Activated CD8-positive, alpha-beta memory T cell treated with anti-CD3 and anti-CD28 coated beads, Interleukin-2, amount 50 U/mL, for 24 hours (primary cell): Measurements from ENCODE around the gene RERE.

Source experiments
- DNase-seq: peaks from one replicate; pipeline ENCODE4 v3.0.0-alpha.2; 2020; ENCODE audit errors: extremely low read depth

The RERE gene

DNA sequence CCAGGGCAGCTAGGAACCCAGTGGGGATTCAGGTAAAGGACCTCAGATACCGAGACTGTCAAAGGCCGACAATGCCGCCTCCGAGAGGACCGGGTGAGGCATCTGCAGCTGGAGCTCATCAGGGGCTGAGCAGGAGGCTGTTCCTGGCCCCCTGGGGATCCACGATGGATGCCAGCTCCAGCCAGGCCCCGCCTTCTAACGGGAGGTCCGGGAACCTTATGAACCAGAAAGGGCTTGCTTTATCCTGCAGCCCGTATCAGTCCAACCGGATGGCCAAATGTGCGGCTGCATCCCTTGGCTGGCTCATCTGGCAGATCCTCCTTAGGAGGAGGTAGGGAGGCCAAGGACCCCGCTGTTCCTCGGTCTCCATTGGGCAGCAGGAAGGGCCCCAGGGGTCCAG is 467.5 kb downstream of the RERE start:
- no peak for DNase-seq

DNA sequence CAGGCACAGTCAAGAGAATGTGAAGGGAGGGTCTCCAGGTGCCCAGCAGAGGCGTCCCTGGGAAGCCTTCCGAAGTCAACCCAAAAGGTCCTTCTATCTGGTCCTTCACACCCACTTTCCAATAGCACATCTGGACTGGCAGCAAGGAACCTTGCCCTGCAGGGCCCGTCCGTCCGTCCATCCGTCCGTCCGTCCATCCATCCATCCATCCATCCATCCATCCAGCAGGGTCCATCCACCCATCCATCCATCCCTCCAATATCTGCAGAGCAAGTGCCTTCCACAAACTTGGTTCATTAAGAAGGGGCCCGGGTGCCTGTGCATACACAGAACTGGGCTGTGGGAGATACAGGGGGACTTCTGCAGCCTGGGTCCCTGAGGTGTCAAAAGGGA is 468.0 kb downstream of the RERE start:
- DNase-seq = no peak

DNA sequence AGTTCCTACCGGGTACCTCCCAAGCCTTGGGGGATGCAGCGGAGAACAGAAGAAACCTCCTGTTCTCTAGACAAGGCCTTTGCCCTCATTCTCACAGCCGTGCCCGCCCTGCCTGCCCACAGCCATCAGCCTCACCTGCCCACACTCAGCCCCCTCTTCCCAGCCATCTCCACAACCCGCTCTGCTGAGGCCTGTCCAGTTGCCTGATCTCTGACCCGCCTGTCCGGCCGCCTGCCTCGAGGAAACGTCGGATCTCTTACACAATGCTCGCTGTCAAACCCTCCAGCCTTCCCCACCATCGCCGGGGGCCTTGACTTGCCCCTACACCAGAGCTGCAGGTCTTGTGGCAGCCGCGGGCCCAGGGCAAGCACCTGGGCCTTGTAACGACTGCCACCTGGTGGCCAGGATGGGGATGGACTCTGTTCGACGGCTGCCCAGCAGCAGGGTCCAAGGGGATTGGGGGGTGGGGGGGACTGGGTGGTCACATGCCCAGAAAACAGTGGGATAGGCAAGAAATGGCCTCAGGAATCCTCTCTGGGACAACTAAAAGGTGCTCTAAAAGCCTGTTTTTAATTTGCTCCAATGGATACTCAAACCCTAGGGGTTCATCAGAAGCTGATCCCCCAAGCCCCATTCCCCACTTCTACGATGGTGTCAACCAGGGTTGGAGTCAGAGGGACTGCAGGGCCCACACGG is 468.5 kb downstream of the RERE start:
- peak; percentile 13 for DNase-seq

DNA sequence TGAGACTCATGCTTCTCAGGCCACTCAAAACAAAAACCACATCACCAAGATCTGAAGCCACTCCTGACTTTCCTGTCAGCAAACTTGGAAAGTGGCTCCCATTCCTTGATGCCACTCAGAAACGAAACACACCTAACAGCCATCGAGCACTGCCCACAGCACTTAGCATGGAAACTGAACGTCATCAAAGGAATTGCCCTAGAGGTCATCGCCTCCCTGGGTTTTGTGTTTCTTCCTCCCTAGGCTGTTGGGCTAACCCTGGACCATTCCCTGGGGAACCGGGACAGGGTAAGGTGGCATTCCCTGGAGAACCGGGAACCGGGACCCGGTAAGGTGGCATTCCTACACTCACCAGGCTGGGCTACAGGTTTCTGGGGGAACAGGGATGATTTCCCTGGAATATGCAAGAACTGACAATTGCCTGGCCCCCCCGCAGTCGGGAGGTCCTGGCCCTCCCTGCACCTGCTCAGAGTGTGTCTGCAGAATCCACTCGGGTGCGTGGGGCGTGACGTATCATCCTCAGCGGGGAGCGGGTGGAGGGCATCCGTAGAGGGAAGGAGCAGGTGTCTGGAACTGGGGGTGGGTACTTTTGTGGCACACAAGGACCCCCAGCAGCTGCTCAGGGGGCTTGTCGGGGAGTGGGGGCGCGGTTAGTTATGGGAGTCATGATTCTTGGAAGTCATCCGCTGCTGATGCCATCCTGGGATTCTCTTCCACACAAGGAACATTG is 469.2 kb downstream of the RERE start:
- no peak for DNase-seq

DNA sequence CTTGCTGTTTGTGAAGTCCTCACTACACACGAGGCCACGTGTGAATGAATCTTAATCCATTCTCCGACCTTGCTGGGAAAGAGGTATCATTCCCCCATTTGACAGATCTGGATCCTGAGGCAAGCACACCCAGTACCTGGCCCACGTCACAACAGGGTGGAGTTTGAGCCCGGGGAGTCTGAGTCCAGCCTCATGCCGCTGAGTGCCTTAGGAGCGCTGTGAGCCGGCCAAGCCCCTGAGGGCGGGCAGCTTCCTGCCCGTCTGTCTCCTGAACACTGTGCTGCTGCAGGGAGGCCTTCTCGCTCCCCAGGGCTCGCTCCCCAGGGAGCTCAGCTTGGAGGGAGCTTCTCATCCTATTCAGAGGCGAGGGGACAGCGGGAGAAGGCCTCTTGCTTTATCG is 469.8 kb downstream of the RERE start:
- DNase-seq = no peak

DNA sequence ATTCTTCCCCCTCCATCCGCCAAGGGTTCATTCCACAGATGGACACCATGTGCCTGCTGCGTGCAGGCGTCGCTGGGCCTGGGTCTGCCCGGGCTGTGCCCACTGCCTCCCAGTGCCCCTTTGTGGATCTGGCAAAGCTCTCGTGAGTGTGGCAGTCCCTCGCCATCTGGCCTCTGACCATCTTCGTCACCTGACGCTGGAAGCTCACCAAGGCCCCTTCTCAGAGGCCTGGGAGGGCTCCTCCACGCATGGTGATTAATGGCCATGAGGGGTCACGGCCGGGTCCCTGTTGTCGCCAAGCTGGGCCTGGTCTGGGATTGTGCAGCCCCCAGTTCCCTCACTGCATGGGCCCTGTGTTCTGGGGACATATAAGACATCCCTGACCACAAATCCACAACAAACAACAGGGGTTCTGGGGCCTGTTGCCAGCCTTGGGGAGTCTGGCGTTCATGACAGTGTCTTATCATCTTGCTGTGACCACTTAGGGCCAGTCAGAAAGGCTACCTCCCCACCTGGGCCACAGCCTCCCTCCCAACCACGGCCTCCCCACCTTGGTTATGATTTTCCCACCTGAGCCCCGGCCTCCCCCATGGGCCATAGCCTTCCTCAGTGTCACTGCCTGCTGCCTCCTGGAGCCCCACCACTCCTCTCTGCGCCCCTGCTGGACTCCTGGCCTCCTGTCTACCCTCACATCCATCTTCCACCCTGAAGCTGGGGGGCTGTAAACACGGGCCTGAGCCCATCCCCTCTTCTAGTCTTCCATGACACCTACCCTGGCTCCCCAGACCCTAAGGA is 471.6 kb downstream of the RERE start:
- no peak for DNase-seq

DNA sequence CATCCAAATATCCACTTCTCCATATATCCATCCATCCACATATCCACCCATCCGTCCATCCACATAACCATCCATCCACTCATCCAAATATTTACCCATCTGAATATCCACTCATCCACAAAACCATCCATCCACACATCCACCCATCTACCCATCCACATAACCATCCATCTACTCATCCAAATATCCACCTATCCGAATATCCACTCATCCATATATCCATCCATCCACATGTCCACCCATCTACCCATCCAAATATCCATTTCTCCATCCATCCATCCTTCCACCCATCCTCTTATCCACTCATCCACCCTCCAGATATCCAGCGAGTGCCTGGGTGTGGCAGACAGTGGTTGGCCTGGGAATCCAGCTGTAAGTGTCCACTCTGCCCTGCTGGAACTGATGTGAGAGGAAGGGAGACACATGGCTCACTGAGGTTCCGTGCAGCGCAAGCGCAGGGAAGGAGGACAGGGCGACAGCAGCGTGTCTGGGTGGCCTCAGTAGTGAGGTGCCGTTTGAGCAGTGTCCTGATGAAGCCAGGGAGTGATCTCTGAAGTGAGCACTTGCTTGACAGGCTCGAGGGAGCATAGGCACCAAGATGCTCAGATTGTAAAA is 472.4 kb downstream of the RERE start:
- DNase-seq = no peak

DNA sequence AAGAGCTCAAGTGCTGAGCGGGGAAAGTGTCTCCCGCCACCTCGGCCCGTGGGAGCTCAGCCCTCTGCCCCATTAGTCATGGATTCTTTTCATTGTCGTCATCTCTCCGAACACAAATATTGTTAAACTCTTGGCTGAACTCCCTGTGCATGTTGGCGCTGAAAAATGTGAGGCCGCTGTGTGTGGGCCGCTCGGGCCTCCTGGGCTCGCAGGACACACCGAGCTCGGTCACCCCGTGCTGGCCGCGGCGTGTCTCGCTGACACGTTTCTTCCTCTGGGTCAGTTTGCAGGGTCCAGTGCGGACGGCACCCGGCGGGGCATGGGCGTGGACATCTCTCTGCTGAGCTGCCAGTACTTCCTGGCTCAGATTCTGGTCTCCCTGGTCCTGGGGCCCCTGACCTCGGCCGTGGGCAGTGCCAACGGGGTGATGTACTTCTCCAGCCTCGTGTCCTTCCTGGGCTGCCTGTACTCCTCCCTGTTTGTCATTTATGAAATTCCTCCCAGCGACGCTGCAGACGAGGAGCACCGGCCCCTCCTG is 473.9 kb downstream of the RERE start:
- no peak for DNase-seq

DNA sequence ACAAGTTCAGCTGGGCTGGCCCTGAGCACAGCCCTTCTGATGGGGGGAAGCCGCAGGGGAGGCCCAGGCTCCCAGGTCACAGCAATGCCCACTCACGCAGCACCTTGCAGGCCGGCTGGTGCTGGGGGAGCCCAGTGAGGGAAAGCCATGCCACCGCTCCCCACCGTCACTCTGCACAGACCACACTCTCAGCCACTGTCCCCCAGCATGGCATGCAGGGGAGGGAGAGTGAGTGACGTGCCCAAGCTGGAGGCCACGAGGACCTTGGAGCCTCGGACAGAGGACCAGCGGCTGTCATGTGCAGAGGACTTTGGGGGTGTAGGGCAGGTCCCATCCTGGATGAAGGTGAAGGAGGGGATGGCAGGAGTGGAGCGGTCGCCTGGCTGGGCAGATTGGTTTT is 474.4 kb downstream of the RERE start:
- DNase-seq = no peak

DNA sequence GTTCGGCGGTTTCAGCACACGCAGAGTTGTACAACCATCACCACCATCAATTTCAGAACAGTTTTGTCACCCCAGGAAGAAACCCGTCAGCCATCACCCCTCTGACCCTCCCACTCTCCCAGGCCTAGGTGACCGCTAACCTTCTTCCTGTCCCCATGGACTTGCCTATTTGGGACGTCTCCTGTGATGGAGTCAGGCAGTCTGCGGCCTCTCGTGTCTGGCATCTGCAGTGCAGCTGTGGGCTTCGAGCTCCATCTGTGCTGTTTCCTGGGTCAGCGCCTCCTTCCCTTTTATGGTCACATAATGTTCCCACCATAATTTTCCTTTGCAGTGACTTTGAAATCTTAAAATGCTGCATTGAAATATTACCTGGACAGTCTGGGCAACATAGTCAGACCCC is 475.1 kb downstream of the RERE start:
- no peak for DNase-seq

DNA sequence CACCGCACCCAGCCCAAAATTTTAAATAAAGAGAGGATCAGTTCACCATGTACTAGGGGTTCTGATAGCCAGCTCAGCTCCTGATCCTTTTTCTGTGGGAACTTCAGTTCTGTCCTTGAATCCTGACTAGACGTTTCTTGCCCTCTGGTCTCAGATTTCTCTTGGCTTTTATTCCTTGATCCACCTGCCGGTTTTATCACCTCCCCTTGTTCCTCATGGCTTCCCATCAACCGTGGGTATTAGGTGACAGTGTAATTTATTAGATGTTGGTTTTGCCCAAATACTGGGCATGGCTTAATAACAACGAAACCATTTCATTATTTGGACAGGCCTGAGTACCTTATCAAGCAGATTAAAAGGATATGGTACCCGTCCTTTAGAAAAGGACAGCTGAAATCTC is 477.0 kb downstream of the RERE start:
- no peak for DNase-seq

DNA sequence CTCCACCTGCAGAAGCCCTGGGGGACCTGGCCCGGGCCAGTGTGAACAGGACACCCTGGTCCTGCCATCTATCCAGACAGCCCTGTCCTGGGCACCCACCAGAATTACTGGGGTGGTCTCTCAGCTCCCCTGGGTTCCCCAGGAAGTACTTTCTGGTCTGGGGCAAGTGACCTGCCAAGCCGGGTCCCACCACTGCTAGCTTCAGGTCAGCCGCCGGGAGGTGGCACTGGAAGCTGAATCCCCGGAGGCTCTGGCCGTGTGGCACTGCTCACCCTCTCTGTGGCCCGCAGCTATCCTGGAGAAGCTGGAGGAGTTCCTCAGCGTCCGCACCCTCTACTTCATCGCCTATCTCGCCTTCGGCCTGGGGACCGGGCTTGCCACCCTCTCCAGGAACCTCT is 478.2 kb downstream of the RERE start:
- DNase-seq = no peak

DNA sequence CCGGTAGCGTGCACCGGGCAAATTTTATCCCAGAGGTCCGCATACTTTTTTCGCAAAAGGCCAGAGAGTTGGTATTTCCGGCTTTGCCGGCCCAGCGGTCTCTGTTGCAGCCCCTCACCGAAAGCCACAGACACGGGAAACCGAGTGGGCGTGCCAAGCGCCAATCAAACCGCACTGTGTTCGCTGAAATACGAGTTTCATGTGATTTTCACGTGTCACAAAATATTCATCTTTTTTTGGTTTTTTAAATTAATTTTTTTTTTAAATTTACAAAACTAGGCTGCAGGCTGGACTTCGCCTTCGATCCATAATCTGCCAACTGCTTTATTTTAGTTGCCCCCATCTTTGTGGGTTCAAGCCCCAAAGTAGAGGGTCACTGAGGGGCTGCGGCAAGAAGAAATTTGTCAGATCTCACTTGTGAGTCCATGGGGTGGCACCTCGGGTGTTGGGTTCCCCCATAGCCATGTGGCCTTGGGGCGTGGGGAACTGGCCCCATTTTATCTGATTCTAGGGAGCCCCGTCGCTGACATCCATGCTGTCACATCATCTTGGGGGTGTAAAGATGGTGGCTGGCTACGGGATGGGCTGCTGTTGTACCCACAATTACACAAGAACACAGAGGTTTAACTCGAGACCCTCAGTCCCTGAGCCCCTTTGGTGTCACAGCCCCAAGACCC is 478.8 kb downstream of the RERE start:
- DNase-seq = no peak

DNA sequence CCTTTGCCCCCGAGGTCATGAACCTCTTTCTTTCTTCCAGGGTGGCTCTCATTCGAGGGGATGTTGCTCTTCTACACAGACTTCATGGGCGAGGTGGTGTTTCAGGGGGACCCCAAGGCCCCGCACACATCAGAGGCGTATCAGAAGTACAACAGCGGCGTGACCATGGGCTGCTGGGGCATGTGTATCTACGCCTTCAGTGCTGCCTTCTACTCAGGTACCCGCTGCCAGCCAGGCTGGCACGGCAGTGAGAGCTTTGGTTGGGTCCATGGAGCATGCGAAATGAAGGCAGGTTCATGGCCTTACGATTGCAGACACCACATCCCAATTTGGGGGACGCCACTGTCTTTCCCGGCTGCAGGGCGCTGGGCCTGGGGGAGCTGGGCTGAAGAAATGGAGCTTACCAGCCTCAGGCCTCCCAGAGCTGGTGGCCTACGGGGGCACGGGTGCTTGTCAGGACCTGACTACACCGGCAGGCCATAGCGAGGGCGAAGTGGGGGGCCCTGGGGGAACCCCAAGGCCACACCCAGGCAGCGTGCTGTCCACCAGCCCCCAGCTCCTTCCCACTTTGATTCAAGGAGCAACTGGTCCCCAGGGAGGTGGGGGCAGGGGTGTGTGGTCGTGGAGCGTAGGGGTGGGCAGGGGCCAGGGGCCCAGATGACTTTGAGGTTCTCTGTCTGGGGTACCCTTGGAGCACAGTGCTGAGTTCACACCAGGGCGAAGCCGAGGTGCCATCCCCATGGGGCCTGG is 479.5 kb downstream of the RERE start:
- no peak for DNase-seq

DNA sequence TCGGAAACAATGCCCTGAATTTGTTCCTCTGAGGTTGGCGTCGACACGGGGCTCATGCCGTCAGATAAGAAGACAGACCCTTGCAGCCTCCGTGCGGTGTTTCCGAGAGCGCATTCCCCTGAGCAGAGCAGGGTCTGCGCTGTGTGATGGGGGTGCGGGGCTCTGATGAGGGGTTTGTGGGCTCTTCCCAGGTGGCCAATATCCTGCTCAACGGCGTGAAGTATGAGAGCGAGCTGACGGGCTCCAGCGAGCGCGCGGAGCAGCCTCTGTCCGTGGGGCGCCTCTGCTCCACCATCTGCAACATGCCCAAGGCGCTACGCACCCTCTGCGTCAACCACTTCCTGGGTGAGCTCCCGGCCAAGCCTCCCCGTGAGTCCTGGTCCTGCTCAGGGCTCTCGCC is 482.2 kb downstream of the RERE start:
- no peak for DNase-seq

DNA sequence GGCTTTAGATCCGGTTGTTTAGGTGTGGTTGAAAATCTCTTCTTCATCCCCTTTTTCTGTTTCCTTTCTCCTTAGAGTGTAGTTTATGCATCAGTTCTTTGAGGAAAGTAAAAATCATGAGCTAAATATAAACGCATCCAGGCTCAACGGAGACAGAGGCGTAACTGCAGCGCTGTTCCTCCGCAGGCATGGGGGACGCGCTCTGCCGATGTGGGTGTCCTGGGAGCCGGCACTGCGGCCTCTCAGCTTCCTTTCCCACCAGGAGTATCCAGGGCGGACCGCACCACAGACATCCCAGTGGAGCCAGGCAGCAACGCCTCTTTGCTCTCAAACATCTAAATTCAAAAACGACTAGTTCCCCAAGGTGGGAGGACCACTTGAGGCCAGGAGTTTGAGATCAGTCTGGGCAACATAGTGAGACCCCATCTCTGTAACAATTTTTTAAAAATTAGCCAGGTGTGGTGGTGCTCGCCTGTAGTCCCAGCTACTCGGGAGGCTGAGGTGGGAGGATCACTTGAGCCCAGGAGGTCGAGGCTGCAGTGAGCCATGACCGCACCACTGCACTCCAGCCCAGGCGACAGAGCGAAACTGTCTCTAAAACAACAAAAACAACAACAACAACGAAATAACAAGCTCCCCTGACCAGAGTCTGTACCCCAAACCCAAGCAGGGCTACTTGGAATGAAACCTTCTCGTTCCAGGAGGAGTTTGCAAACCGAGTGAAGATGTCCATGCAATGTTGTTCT is 483.2 kb downstream of the RERE start:
- DNase-seq = no peak

DNA sequence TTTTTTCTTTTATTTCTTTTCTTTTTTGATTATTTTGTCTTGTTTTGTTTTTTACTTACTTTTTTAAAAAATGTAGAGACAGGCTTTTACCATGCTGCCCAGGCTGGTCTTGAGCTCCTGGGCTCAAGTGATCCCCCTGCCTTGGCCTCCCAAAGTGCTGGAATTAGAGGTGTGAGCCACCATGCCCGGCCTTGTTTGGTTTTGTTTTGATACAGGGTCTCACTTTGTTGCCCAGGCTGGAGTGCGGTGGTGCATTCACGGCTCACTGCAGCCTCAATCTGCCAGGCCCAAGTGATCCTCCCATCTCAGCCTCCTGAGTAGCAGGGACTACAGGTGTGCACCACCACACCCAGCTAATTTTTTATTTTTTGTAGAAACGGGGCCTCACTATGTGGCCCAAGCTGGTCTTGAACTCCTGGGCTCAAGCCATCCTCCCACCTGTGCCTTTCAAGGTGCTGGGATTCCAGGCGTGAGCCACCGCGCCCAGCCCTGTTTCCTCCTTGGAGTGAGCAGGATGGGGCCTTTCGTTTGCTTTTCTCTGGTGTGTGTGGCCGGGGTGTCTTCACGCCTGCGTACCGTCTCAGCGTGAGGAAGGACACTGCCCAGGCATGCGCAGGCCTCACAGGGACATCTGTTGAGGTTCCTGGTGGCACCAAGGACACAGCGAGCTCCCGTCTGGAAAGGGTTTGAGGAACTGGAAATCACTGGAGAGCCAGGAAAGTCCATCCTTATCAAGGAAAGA is 484.0 kb downstream of the RERE start:
- no peak for DNase-seq

DNA sequence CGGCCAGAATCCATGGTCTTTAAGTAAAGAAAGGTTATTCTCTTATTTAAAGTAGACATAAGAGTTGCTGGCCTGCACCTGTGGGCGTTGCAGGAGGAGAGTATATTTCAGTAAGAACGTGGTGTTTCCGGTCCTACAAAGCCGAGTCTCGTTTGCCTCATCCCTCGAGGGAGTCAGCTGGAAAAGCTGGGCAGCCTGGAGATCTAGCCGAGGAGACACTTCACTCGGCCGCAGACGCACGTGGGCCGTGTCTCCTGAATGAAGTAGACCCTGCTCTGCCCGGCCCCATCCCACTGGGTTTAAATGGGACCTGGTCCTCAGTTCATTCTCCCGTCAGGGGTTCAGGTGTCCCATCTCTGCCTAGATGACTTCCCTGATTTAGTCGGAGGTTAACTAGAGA is 484.6 kb downstream of the RERE start:
- no peak for DNase-seq
